Measurements from ENCODE around the gene SSBP3.

DNA sequence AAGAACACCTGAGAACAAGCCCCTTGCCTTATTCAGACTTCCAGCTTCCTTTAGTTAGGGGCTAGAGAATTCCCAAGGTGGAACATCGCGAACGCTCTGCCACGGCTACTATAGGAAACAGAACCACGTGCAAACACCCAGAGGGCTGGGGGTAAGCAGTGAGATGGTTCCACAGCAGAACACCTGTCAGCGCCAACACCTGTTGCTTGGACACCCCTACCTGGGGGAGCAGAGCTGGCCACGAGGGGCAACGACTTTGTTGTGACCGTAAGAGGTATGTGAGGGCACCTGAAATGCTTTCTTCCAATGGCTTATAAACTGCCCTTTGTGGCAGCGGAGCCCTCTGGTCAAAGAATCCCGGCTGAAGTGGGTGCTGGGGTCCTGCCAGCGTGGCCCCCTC, 155.5 kb downstream of the SSBP3 start:
- TF ChIP-seq, protein P1, sequence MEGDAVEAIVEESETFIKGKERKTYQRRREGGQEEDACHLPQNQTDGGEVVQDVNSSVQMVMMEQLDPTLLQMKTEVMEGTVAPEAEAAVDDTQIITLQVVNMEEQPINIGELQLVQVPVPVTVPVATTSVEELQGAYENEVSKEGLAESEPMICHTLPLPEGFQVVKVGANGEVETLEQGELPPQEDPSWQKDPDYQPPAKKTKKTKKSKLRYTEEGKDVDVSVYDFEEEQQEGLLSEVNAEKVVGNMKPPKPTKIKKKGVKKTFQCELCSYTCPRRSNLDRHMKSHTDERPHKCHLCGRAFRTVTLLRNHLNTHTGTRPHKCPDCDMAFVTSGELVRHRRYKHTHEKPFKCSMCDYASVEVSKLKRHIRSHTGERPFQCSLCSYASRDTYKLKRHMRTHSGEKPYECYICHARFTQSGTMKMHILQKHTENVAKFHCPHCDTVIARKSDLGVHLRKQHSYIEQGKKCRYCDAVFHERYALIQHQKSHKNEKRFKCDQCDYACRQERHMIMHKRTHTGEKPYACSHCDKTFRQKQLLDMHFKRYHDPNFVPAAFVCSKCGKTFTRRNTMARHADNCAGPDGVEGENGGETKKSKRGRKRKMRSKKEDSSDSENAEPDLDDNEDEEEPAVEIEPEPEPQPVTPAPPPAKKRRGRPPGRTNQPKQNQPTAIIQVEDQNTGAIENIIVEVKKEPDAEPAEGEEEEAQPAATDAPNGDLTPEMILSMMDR (conservative IDR thresholded peaks at IDR 0.05; ENCODE audit: low read depth, low read length) = no peak
- TF ChIP-seq EZH2 (IDR thresholded peaks at IDR 0.05; ENCODE audit: low read length, unreplicated experiment) = no peak
- TF ChIP-seq EZH2phosphoT487 (IDR thresholded peaks at IDR 0.05; ENCODE audit: borderline replicate concordance, low read length) = no peak
